WTC11 (cell line): ENCODE results near the gene ATPAF2.

Source experiments
- NFE2L1 ChIP-seq: sonication (generic); formaldehyde crosslinking; IDR thresholded peaks from 2 replicates; pipeline ENCODE4 v1.8.1; 2023; ENCODE audit warnings: missing genetic modification reagents
- RORB ChIP-seq: fragments of 250-450 bp; sonication (Bioruptor Pico); IDR thresholded peaks from 2 replicates; pipeline ENCODE4 v1.9.0; 2021; ENCODE audit warnings: mild to moderate bottlenecking
- ZBTB21 ChIP-seq: sonication (generic); formaldehyde crosslinking; IDR thresholded peaks from 2 replicates; pipeline ENCODE4 v1.8.1; 2023; ENCODE audit warnings: mild to moderate bottlenecking, missing genetic modification reagents, borderline replicate concordance

- TF ChIP-seq ZBTB21, result no peak
- no peak for TF ChIP-seq RORB (CRISPR knock-in tag)
- TF ChIP-seq NFE2L1, result no peak
These were observed 44.5 kb downstream of the ATPAF2 start for GRCh38 chr17:17994271-17995069.
